HG03575 (cell line): ENCODE results near the gene TBC1D9B.
"Not testable (repeated sequence)": the region's sequence is repeated elsewhere in the genome, so short reads cannot be mapped to it uniquely, and the experiment has no call there.

Source experiments
- ATAC-seq: cut with Tn5 transposase; IDR thresholded peaks from one replicate; pipeline ENCODE4 v1.9.1; 2021; ENCODE audit not compliant: unreplicated experiment, insufficient number of reproducible peaks, low FRiP score; ENCODE audit errors: extremely low read depth

Gene TBC1D9B

DNA sequence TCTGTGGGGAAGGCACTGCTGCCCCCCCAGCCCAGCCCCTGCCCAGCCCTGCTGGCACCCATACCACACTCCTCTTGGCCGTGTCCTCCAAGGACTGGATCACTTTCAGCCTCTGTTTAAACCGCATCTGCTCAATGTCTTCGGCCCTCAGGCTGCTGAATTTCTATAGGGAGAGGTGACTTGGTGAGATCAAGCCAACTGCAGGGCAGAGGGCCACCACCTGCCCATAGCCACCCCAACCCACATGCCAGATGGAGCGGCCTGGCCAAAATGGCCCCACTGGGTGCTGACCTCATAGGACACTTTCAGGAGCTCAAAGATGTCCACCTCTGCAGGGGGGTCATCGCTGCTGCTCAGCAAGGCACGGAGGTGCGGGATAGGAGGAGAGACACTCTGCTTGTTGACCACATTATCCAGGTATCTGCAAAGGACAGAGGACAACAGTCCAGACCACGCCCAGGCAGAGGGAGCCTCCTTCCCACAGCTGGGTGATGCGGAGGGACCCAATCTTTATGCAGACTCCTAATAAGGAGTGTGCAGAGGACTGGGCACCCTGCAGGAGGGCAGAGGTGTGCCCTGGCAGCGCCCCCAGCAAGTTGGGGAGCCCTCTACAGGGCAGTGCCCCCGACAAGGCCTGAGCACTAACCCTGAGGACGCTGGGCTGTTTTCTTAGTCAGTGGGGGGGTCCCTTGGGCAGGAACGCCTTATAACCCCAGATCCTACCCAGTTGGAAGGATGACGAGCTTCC, 34.7 kb downstream of the TBC1D9B start:
- ATAC-seq: no peak

DNA sequence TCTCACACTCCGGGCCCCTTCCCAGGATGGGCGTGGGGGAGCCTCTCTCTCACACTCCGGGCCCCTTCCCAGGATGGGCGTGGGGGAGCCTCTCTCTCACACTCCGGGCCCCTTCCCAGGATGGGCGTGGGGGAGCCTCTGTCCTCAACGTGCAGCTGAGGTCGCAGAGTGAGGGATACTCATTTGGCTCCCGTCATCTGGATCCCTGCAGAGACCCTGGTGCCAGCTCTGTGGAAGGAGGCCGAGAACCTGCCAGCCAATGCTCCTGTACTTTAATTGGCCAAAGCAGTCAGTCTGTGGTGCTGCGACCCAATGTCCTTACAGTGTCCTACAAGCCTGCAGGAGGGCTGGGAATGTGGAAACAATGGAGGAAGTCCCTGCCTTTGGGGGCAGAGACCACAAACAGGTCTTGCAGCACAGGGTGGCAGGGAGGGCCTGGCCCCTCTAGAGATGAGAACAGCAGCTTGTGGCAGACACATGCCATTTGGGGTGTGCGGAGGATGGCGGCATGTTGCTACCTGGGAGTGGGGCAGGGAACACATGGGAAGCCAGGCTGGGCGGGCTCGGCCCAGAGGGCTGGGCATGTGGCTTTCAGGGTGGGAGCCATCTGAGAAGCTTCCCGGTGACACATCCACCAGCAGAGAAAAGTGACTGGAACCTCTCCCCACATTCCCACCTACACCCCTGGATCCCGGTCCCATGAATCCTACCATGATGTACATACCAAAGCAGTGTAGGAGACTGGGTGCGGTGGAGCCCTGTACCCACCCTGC, 35.5 kb downstream of the TBC1D9B start:
- ATAC-seq: no peak

- not testable (repeated sequence) for ATAC-seq
These were observed 36.2 kb downstream of the TBC1D9B start for GRCh38 chr5:179871533-179871932.

DNA sequence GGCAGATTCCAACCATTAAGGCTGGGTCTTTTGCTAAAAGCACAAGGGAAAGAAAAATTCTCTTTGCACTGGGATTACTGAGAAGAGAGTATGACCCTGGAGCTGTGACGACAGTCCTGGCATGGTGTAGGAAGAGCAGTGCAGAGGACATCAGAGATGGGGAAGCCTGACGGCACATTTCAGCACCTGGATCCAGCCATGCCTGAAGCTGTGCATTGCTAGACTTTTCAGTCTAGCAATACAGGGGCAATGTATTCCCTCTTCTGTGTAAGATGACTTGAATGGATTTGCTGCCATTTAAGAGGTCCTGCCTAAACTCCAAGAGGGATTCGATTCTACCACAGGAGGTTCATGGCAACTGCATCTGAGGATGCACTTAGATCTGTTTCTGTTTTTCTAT, 36.7 kb downstream of the TBC1D9B start:
- ATAC-seq: no peak

- ATAC-seq: no peak
These were observed 37.2 kb downstream of the TBC1D9B start for GRCh38 chr5:179870403-179870903.

DNA sequence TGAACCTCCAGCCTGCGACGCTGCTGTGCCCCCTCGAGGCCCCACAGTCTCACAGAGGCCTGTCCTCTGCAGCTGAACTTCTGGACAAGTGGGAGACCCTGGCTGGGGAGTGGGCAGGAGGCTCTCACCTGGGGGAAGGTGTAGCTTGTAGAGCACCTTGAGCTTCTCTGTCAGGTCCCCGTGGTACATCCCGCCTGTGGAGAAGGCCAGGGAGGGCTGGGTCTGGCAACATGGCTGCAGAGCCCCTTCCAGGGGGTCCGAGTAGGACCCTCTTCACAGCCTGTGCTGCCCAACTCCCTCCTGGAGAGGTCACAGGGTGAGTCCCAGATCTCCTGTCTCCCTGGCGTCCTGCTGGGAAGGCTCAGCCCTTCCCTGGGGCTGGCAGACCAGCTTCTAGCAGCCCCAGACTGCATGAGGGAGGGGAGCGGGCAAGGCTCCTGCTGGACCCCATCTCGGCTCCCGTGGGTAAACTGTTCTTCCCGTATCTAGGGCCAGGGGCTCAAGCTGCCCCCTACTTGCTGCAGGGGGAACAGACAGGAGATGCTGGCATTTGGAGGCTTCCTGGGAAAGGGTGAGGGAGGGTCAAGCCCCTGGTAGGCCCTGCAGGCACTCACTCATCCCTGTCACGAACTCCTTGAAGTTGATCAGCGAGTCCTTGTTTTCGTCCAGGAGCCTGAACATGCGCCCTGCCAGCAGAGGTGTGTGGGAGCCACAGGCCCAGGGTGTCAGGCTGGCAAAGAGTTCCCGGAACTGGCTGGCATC, 37.9 kb downstream of the TBC1D9B start:
- no peak for ATAC-seq

- ATAC-seq: no peak
These were observed 38.6 kb downstream of the TBC1D9B start for GRCh38 chr5:179869101-179869500.

DNA sequence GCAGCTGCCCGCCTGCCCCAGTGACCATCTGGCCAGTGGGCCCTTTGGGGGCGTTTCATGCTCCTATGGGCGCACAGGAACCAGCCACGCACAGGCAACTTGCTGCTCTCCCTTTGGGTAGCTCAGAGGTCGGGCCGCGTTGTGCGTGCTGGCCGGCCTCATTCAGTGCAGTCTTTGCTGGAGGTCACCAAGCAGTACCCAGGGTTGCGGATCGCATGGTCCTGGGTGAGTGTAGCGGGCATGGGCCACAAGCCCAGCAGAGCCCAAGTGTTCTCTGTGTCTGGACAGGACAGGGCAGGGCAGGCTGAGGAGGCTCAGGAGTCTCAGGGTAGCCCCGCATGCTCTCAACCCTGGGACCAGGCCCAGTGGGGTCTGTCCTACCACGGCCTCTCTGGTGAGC, 39.2 kb downstream of the TBC1D9B start:
- no peak for ATAC-seq

- no peak for ATAC-seq
These were observed 40.2 kb downstream of the TBC1D9B start for GRCh38 chr5:179867476-179867875.

GRCh38 chr5:179867079-179867465, 40.6 kb downstream of the TBC1D9B start:
- ATAC-seq: no peak

- ATAC-seq: no peak
These were observed 41.2 kb downstream of the TBC1D9B start for GRCh38 chr5:179866241-179867078.

- ATAC-seq: no peak
These were observed 42.0 kb downstream of the TBC1D9B start for GRCh38 chr5:179865491-179866240.

- ATAC-seq: no peak
These were observed 43.0 kb downstream of the TBC1D9B start for GRCh38 chr5:179864686-179865085.

DNA sequence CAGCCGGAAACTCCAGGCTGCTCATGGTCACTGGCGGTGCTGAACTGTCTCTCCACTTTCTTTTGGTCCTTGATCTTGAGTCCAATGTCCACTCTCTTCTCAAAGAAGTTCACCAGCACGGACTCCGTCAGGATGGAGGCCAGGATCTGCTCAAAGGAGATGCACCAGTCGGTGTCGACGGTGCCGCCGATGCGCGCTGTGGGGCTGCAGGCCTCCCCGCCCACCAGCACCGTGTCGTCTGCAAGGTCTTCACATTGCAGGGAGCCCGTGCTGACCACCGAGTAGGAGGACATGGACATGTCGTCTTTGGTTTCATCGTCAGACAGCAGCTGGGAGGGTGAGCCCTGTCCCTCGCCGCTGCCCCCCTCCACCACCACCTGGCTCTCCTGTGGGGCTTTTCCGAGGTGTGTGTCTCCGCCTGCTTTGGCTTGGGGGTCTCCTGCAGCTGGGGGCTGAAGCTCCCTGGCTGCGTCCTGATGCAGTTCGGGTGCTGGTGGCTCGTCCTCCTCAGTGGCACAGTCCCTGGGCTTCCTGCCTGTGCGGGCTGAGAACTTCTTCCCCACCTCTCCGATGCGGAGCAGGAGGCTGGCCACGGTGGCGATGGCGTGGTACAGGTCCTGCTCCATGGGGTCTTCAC, 44.1 kb downstream of the TBC1D9B start:
- no peak for ATAC-seq

- ATAC-seq: no peak
These were observed 44.8 kb downstream of the TBC1D9B start for GRCh38 chr5:179862891-179863290.

DNA sequence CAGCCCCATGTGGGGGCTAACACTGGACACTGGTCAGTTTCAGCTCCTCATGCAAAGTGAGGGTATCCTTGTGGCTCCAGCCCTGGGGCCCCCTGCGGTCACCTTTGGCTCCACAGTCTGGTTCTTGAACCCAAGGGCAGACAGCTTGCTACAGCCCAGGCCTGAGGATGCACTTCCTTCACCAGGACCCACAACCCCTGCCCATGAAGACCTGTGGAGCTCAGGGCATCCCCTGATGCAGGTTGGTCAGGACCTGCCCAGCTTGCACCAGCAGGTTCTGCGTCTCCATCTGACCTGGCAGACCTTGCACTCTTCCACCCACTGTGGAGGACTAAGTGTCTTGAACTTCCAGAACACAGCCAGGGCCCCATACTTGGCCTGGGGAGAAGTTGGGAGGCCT, 45.4 kb downstream of the TBC1D9B start:
- no peak for ATAC-seq

DNA sequence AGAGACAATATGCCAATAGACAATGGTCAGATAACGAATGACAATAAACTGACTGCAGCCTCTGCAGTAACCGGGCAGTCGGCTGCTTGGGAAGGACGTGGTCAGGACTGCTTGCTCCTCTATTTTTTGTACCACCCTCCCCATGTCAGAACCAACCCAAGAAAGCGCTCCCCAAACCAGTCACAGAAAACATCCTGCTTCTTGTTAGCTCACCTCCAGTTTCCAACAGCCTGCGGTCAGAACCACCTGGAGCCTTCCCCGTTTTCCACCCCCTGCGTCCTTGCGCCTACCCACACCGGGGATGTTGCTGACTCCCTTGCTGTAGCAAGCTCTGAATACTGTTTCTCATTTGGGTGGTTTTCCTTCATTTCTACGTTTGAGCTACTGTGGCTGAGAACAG, 47.4 kb downstream of the TBC1D9B start:
- ATAC-seq: no peak
